ENCODE measurements around the gene TMEM217.

The TMEM217 gene

DNA sequence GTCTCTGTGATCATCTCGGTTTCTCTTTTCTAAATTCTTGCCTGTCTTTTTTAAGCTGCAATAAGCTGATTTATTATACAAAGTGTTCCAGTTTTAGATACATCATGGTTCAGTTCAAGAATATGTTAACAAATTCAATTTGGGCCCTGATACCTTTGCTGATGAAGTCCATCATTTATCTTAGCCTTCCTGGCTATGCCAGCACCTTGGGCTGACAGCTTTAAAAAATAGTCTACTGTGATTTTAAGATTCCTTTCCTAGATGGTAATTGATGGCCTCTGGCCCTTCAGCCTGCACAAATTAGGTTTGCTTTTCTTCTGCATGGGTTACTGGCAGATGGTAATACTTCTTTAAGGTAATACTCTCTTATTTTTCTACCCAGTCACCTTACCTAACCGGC lies 7.1 kb upstream of the TMEM217 start:
- Mint-ChIP-seq H3K27me3 (no peaks in the 10 kb centered on the region), H3K36me3 (ENCODE audit: low read depth) (peaks cover 13% of the 10 kb centered on the region), H3K9me3 (no peaks in the 10 kb centered on the region), H3K4me3 (no peak overlapping the region), H3K27ac (no peak overlapping the region), H3K4me1 (peaks cover 41% of the 10 kb centered on the region)
- no peak for DNase-seq
- ATAC-seq = no peak

GRCh38 chr6:37262446-37263026 lies 4.6 kb upstream of the TMEM217 start:
- no peak overlapping the region for H3K4me3 Mint-ChIP-seq
- no peak overlapping the region for H3K27ac Mint-ChIP-seq
- no peaks in the 10 kb centered on the region for H3K9me3 Mint-ChIP-seq
- DNase-seq (no peak), ATAC-seq (no peak)
- peaks cover 3% of the 10 kb centered on the region for H3K36me3 Mint-ChIP-seq (ENCODE audit: low read depth)
- no peaks in the 10 kb centered on the region for H3K27me3 Mint-ChIP-seq
- peaks cover 56% of the 10 kb centered on the region for H3K4me1 Mint-ChIP-seq

- DNase-seq = no peak
- Mint-ChIP-seq H3K4me1 (peaks cover 66% of the 10 kb centered on the region), H3K27me3 (no peaks in the 10 kb centered on the region), H3K27ac (no peak overlapping the region), H3K36me3 (ENCODE audit: low read depth) (peaks cover 3% of the 10 kb centered on the region), H3K4me3 (no peak overlapping the region), H3K9me3 (no peaks in the 10 kb centered on the region)
- no peak for ATAC-seq
These were observed 3.3 kb upstream of the TMEM217 start for GRCh38 chr6:37261198-37261597.

DNA sequence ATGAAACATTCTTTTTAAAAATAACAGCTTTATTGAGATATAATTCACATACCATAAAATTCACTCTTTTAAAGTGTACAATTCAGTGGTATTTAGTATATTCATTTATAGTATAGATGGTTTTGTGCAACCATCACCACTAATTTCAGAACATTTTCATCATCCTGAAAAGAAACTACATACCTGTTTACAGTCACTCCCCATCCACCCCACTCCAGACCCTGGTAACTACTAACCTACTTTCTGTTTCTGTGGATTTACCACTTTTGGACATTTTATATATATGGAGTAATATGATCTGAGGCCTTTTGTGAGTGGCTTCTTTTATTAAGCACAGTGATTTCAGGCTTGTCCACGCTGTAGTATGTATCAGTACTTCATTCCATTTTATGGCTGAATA lies 2.5 kb upstream of the TMEM217 start:
- Mint-ChIP-seq H3K36me3 (ENCODE audit: low read depth) (peaks cover 3% of the 10 kb centered on the region), H3K4me1 (peaks cover 60% of the 10 kb centered on the region), H3K4me3 (no peak overlapping the region), H3K9me3 (no peaks in the 10 kb centered on the region), H3K27me3 (no peaks in the 10 kb centered on the region), H3K27ac (peak overlapping the region; percentile 46)
- ATAC-seq (no peak), DNase-seq (no peak)

DNA sequence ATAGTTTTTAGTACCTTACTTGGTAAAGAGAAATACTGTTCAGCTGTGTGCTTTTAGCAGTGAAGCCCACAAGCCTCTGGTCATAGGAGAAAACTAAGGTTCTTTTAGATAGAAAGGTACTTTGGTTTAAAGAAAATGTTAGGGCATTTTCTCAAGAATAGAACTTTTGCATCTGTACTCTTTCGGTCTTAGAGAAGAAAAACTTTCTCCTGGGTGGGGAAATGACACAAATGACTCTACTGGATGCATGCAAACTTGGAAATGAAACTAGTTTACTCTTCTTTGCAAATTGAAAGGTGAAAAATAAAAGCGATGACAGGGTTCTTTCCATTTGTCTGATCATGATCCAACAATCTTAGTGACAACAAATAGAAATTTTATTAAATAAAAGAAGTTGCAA lies 2.1 kb upstream of the TMEM217 start:
- Mint-ChIP-seq H3K4me3 (peak overlapping the region; percentile 85), H3K4me1 (peaks cover 56% of the 10 kb centered on the region), H3K9me3 (no peaks in the 10 kb centered on the region), H3K27me3 (no peaks in the 10 kb centered on the region), H3K27ac (peak overlapping the region; percentile 78), H3K36me3 (ENCODE audit: low read depth) (peaks cover 3% of the 10 kb centered on the region)
- ATAC-seq = no peak
- DNase-seq = no peak

DNA sequence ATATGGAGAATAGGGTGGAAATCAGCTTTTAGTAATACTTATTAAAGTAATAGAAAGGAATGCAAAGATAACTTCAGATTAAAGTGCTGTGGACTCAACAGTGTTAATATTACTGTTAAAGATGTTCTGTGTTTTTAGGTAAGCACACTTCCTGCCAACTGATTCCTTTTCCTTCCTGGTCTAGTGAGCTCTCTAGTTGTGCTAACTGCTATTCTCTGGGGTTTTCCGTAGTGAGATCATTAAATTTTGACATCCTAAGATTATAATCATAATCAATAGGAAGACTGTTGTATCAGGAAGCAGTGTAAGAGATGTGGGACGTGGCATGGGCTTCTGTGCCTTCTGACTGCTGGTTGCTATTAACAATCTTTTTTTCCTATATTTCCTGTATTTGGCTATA lies 1.2 kb upstream of the TMEM217 start:
- Mint-ChIP-seq H3K36me3 (ENCODE audit: low read depth) (peaks cover 3% of the 10 kb centered on the region), H3K4me3 (peak overlapping the region; percentile 85), H3K27me3 (no peaks in the 10 kb centered on the region), H3K27ac (peak overlapping the region; percentile 78), H3K4me1 (peaks cover 50% of the 10 kb centered on the region), H3K9me3 (no peaks in the 10 kb centered on the region)
- ATAC-seq = no peak
- no peak for DNase-seq

- H3K27me3 Mint-ChIP-seq = no peaks in the 10 kb centered on the region
- peak overlapping the region; percentile 83 for H3K27ac Mint-ChIP-seq
- ATAC-seq = no peak
- peak overlapping the region; percentile 85 for H3K4me3 Mint-ChIP-seq
- H3K9me3 Mint-ChIP-seq = no peaks in the 10 kb centered on the region
- peaks cover 3% of the 10 kb centered on the region for H3K36me3 Mint-ChIP-seq (ENCODE audit: low read depth)
- H3K4me1 Mint-ChIP-seq = peaks cover 49% of the 10 kb centered on the region
- DNase-seq = no peak
These were observed 611 bp upstream of the TMEM217 start for GRCh38 chr6:37258405-37259105.

DNA sequence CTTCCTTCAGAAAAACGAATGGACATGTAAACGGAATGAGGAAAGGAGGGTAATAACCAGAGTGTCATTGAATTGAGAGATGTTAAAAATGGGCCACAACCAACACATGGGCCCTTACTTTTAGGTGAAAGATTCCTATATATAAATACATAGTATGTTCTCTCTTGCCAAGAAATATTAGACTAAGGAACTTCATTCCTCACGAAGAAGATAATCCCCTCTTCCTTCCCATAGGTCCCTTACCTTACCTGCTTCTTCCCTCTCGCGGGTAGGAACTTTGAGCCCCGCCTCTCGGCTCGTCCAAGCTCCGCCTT lies 667 bp downstream of the TMEM217 start:
- Mint-ChIP-seq H3K36me3 (ENCODE audit: low read depth) (no peaks in the 10 kb centered on the region), H3K4me3 (peak overlapping the region; percentile 85), H3K4me1 (peaks cover 39% of the 10 kb centered on the region), H3K9me3 (no peaks in the 10 kb centered on the region), H3K27me3 (no peaks in the 10 kb centered on the region), H3K27ac (peak overlapping the region; percentile 83)
- no peak for DNase-seq
- ATAC-seq = no peak

DNA sequence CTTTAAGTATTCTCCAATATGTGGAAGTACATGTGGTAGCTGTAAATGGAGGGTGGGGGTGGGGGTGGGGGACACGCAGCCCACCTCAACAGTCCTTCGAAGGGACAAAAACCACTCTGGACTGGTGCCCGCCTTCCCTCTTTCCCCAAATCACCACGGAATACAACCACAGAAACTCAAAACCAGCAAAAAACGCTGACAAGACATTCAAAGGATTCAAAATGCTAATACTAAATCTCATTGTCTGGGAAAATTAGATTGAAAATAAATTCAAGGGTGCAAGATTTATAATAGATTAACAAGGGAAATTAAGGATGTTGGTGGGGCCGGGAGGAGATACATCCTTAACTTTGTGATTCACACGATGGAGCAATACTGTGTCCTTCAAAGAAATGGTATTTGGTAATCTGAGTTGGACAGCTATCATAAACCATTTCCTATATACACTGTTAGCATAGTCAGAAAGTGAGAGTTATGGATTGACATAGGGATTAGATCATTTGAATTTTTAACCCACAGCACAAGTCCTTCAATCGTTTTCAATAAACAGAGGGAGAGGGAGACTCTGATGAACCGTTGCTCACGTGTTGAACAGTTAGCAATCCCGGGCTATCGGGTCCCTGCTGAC lies 1.1 kb downstream of the TMEM217 start:
- peak overlapping the region; percentile 83 for H3K27ac Mint-ChIP-seq
- H3K9me3 Mint-ChIP-seq = no peaks in the 10 kb centered on the region
- ATAC-seq = no peak
- H3K4me3 Mint-ChIP-seq = peak overlapping the region; percentile 85
- no peak for DNase-seq
- no peaks in the 10 kb centered on the region for H3K36me3 Mint-ChIP-seq (ENCODE audit: low read depth)
- no peaks in the 10 kb centered on the region for H3K27me3 Mint-ChIP-seq
- peaks cover 39% of the 10 kb centered on the region for H3K4me1 Mint-ChIP-seq

GRCh38 chr6:37254881-37255280 lies 3.1 kb downstream of the TMEM217 start:
- H3K27ac Mint-ChIP-seq = no peak overlapping the region

GRCh38 chr6:37253486-37254007 lies 4.4 kb downstream of the TMEM217 start:
- Mint-ChIP-seq H3K27me3 (no peaks in the 10 kb centered on the region), H3K27ac (no peak overlapping the region), H3K36me3 (ENCODE audit: low read depth) (no peaks in the 10 kb centered on the region), H3K4me1 (peaks cover 12% of the 10 kb centered on the region), H3K9me3 (no peaks in the 10 kb centered on the region), H3K4me3 (no peak overlapping the region)
- DNase-seq (no peak), ATAC-seq (no peak)

More at GRCh38 chr6:37254881-37255280, 3.1 kb downstream of the TMEM217 start:
- Mint-ChIP-seq H3K4me1 (peaks cover 24% of the 10 kb centered on the region), H3K4me3 (no peak overlapping the region), H3K9me3 (no peaks in the 10 kb centered on the region), H3K27me3 (no peaks in the 10 kb centered on the region), H3K36me3 (ENCODE audit: low read depth) (no peaks in the 10 kb centered on the region)
- DNase-seq (no peak), ATAC-seq (no peak)

GRCh38 chr6:37251211-37251780 lies 6.6 kb downstream of the TMEM217 start:
- Mint-ChIP-seq H3K9me3 (no peaks in the 10 kb centered on the region), H3K27me3 (no peaks in the 10 kb centered on the region), H3K36me3 (ENCODE audit: low read depth) (no peaks in the 10 kb centered on the region), H3K27ac (no peak overlapping the region), H3K4me3 (no peak overlapping the region), H3K4me1 (no peaks in the 10 kb centered on the region)
- DNase-seq (no peak), ATAC-seq (no peak)

DNA sequence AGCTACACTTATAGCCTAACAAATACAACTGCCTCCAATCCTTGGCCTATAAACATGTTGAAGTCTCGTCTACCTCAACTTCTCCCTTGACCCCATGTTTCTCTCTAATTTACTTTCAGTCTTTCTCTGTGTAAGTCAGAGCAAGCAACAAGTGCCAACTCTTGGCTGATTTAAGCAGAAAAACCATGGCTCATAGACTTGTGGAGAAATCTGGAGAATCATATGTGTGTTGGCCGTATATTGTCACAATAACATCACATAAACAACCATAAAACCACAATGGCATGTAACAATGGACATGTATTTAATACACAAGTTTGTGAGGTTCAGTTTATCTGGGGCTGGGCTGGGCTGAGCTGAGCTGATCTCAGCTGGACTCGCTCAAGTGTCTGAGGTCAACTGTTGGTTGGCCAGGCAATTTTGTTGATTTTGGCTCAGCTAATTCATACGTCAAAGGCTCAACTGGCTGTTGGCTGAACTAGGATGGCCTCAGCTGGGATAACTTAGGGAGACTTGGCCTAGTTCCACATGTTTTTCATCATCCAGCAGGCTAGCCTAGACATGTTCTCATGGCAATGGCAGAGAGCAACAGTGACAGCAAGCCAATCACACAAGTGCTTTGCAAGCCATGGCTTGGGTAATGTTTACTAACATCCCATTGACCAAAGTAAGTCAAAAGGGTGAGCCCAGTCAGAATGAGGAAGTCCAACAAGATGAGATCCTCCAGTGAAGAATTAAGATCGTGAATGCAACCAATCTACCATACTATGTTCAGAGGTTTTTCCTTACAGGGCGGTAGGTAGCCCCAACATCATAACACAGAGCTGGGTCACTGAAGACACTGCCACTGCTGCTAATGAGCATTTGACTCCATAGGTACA lies 13.3 kb downstream of the TMEM217 start:
- Mint-ChIP-seq H3K4me1 (peaks cover 24% of the 10 kb centered on the region), H3K27ac (no peak overlapping the region), H3K27me3 (peaks cover 5% of the 10 kb centered on the region), H3K36me3 (ENCODE audit: low read depth) (no peaks in the 10 kb centered on the region), H3K9me3 (no peaks in the 10 kb centered on the region), H3K4me3 (no peak overlapping the region)
- ATAC-seq (no peak), DNase-seq (no peak)

DNA sequence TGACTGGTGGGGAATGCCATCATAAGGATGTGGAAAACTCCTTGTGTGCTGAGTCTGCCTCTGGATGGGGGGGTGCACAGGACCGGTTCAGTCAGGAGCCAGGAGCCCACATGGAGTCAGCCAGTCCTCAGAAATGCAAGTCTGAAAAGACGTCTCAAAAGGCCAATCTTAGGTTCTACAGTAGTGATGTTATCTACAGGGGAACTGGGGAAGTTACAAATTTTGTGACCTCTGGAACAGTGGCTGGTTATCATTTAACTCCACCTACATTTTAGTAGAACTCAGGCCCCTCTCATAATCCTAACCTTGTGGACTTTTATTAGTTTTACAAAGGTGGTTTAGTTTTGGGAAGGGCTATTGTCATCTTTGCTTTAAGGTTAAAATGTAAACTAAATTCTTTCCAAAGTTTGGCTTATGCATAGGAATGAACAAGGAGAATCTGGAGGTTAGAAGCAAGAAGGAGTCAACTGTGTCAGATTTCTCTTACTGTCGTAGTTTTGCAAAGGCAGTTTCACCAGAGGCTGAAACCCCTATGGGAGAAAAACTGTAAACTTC lies 14.1 kb downstream of the TMEM217 start:
- H3K27ac Mint-ChIP-seq = no peak overlapping the region
- H3K4me1 Mint-ChIP-seq = peaks cover 27% of the 10 kb centered on the region
- no peak for ATAC-seq
- H3K36me3 Mint-ChIP-seq (ENCODE audit: low read depth) = no peaks in the 10 kb centered on the region
- no peaks in the 10 kb centered on the region for H3K9me3 Mint-ChIP-seq
- H3K4me3 Mint-ChIP-seq = no peak overlapping the region
- H3K27me3 Mint-ChIP-seq = peaks cover 5% of the 10 kb centered on the region
- no peak for DNase-seq
